Measurements from ENCODE around the gene EID2B. TPM values are rescaled to one million over a fixed set of nuclear protein-coding genes. Genes with fewer than 3 reads are reported as not detected.

EID2B gene
- total and polyA plus RNA-seq, 2 donors from 2014 or later, result 3.3 to 4.6 TPM

DNA sequence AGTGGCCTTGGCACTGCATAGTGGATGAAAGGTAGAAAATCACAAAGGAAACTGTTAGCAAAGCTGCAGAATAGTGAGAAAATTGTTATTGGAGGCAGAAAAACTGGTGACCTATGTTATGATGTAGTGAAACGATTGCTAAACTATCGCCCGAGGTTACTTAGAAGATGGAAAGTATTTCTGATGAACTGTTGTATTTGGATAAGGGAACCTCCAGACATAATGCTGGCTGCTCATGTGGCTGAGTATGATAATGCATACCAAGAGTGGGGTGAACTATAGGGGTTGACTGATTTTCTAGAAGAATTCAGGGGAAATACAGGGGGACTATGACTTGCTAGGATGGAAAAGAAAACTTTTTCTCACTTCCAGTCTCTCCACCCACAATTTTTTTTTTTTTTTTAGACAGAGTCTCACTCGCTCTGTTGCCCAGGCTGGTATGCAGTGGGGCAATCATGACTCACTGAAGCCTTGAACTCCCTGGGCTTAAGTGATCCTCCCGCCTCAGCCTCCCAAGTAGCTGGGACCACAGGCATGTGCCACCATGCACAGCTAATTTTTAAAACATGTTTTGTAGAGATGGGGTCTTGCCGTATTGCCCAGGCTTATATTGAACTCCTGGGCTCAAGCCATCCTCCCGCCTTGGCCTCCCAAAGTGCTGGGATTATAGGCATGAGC lies 11.7 kb upstream of the EID2B start:
- intact Hi-C loops (cut with DNase I), result no loop called here
- TF ChIP-seq, protein P1, sequence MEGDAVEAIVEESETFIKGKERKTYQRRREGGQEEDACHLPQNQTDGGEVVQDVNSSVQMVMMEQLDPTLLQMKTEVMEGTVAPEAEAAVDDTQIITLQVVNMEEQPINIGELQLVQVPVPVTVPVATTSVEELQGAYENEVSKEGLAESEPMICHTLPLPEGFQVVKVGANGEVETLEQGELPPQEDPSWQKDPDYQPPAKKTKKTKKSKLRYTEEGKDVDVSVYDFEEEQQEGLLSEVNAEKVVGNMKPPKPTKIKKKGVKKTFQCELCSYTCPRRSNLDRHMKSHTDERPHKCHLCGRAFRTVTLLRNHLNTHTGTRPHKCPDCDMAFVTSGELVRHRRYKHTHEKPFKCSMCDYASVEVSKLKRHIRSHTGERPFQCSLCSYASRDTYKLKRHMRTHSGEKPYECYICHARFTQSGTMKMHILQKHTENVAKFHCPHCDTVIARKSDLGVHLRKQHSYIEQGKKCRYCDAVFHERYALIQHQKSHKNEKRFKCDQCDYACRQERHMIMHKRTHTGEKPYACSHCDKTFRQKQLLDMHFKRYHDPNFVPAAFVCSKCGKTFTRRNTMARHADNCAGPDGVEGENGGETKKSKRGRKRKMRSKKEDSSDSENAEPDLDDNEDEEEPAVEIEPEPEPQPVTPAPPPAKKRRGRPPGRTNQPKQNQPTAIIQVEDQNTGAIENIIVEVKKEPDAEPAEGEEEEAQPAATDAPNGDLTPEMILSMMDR (IDR thresholded peaks at IDR 0.05; ENCODE audit: borderline replicate concordance, extremely low read depth, insufficient read depth), result no peak
- Histone ChIP-seq H3K4me1 (ENCODE audit: control insufficient read depth in 2 of 3, insufficient read depth in 2 of 3, low read depth in 1 of 3, low read length in 3 of 3) (no peaks in the 10 kb centered on the region), H3K9ac (ENCODE audit: low read length in 3 of 3) (no peak overlapping the region), H3K9me3 (ENCODE audit: control insufficient read depth in 2 of 3, insufficient read depth in 1 of 3, low read length in 3 of 3) (no peaks in the 10 kb centered on the region), H3K4me3 (ENCODE audit: low read length in 3 of 3) (no peak overlapping the region), H3K36me3 (ENCODE audit: control insufficient read depth in 2 of 3, insufficient read depth in 3 of 3, low read length in 3 of 3) (no peaks in the 10 kb centered on the region), H3K27me3 (ENCODE audit: control insufficient read depth, insufficient read depth, low read length) (no peaks in the 10 kb centered on the region), H3K27ac (ENCODE audit: low read depth in 2 of 2, low read length in 2 of 2) (no peak overlapping the region)
- DNase-seq (no peak), FAIRE-seq (no peak)

DNA sequence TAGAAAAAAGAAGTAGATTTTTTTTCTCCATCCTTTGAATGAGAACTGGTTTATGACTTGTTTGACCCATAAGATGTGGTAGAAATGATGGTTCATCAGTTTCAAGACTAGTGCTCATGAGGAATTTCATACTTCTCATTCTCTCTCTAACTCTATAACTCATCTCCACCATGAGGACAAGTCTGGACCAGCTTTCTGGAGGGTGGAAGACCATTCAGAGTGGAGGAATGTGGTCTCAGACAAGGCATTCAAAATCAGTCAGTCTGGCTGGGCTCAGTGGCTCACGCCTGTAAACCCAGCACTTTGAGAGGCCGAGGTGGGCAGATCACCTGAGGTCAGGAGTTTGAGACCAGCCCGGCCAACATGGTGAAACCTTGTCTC lies 10.8 kb upstream of the EID2B start:
- Histone ChIP-seq H3K9ac (ENCODE audit: low read length in 3 of 3) (no peak overlapping the region), H3K36me3 (ENCODE audit: control insufficient read depth in 2 of 3, insufficient read depth in 3 of 3, low read length in 3 of 3) (no peaks in the 10 kb centered on the region), H3K27me3 (ENCODE audit: control insufficient read depth, insufficient read depth, low read length) (no peaks in the 10 kb centered on the region), H3K4me3 (ENCODE audit: low read length in 3 of 3) (no peak overlapping the region), H3K9me3 (ENCODE audit: control insufficient read depth in 2 of 3, insufficient read depth in 1 of 3, low read length in 3 of 3) (no peaks in the 10 kb centered on the region), H3K27ac (ENCODE audit: low read depth in 2 of 2, low read length in 2 of 2) (no peak overlapping the region), H3K4me1 (ENCODE audit: control insufficient read depth in 2 of 3, insufficient read depth in 2 of 3, low read depth in 1 of 3, low read length in 3 of 3) (peaks cover 0 to 4% (median 3%) of the 10 kb centered on the region in 3 donors)
- intact Hi-C loops (cut with DNase I), result no loop called here
- TF ChIP-seq, protein P1 (IDR thresholded peaks at IDR 0.05; ENCODE audit: borderline replicate concordance, extremely low read depth, insufficient read depth), result no peak
- no peak for DNase-seq
- FAIRE-seq, result no peak

DNA sequence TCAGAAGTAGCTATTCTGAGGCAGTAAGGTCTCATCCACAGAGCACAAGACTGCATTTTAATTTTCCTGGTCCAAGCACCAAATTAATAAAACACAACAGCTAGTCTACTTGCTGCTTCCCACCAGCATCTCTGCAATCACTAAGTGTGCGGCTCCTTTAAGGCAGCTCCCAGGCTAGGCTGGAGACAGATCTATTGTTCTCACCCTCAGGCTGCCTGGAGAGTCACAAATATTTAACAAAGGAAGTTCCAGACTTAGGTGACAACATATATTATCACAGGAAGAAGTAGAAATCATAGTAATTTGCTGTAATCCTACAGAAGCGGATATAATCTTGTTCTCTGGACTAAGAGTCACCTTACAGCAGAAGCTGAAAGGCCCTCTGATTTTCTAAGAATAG lies 9.6 kb upstream of the EID2B start:
- DNase-seq (no peak), FAIRE-seq (no peak)
- Histone ChIP-seq H3K9me3 (ENCODE audit: control insufficient read depth in 2 of 3, insufficient read depth in 1 of 3, low read length in 3 of 3) (no peaks in the 10 kb centered on the region), H3K36me3 (ENCODE audit: control insufficient read depth in 2 of 3, insufficient read depth in 3 of 3, low read length in 3 of 3) (no peaks in the 10 kb centered on the region), H3K4me1 (ENCODE audit: control insufficient read depth in 2 of 3, insufficient read depth in 2 of 3, low read depth in 1 of 3, low read length in 3 of 3) (peaks cover 0 to 4% (median 3%) of the 10 kb centered on the region in 3 donors), H3K27me3 (ENCODE audit: control insufficient read depth, insufficient read depth, low read length) (no peaks in the 10 kb centered on the region), H3K4me3 (ENCODE audit: low read length in 3 of 3) (no peak overlapping the region), H3K9ac (ENCODE audit: low read length in 3 of 3) (no peak overlapping the region), H3K27ac (ENCODE audit: low read depth in 2 of 2, low read length in 2 of 2) (no peak overlapping the region)
- intact Hi-C loops (cut with DNase I), result no loop called here
- TF ChIP-seq, protein P1 (IDR thresholded peaks at IDR 0.05; ENCODE audit: borderline replicate concordance, extremely low read depth, insufficient read depth), result no peak

DNA sequence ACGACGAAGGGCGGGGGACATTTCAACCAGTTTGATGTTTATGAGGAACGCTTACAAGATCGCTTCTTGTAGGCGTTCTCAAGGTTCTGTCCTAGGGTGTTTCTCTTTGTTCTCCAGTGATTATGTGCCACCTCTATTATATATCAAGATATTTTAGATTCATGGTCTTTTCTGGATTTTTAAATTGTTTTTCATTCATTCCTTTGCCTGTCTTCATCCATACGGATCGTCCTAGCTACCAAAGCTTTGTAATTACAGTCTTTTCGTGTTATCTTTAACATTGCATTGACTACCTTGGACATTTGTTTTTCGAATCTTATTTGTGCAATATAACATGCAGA lies 7.7 kb upstream of the EID2B start:
- FAIRE-seq (no peak), DNase-seq (no peak)
- Histone ChIP-seq H3K4me1 (ENCODE audit: control insufficient read depth in 2 of 3, insufficient read depth in 2 of 3, low read depth in 1 of 3, low read length in 3 of 3) (peaks cover 0 to 4% (median 3%) of the 10 kb centered on the region in 3 donors), H3K36me3 (ENCODE audit: control insufficient read depth in 2 of 3, insufficient read depth in 3 of 3, low read length in 3 of 3) (no peaks in the 10 kb centered on the region), H3K27ac (ENCODE audit: low read depth in 2 of 2, low read length in 2 of 2) (no peak overlapping the region), H3K4me3 (ENCODE audit: low read length in 3 of 3) (no peak overlapping the region), H3K27me3 (ENCODE audit: control insufficient read depth, insufficient read depth, low read length) (no peaks in the 10 kb centered on the region), H3K9ac (ENCODE audit: low read length in 3 of 3) (no peak overlapping the region), H3K9me3 (ENCODE audit: control insufficient read depth in 2 of 3, insufficient read depth in 1 of 3, low read length in 3 of 3) (no peaks in the 10 kb centered on the region)
- TF ChIP-seq, protein P1 (IDR thresholded peaks at IDR 0.05; ENCODE audit: borderline replicate concordance, extremely low read depth, insufficient read depth), result no peak
- intact Hi-C loops (cut with DNase I), result no loop called here

Data from kidney (tissue), 14 donors.